MCF 10A (cell line): ENCODE data around the gene ZNF22. TPM values are rescaled to one million over a fixed set of nuclear protein-coding genes. Genes with fewer than 3 reads are reported as not detected.
A peak's percentile ranks its signal among the peaks of the same experiment; 100 is the strongest.

Source experiments
- BruUV-seq: library from RNA; stranded (reverse); fragments of 400-500 nt; replicated peaks from 2 replicates; lab custom pipeline; 2021; lab: Mats Ljungman, UMichigan
- CTCF ChIA-PET: fragments of 300-600 bp; sonication (Branson Sonifier 250); formaldehyde crosslinking; extraction: SDS; loops from one replicate; lab custom pipeline; 2021; ENCODE audit warnings: antibody characterized with exemption, inconsistent platforms; lab: Yijun Ruan, JAX
- POLR2A ChIA-PET: fragments of 300-600, 350-650 bp; sonication (Branson Sonifier 250); formaldehyde crosslinking; extraction: SDS; loops from one replicate; lab custom pipeline; 2020; ENCODE audit warnings: antibody characterized with exemption, inconsistent platforms; lab: Yijun Ruan, JAX
- DNase-seq: peaks from one replicate; pipeline ENCODE4 v3.0.0-alpha.2; 2018; ENCODE audit not compliant: unreplicated experiment
- H3K27ac Mint-ChIP-seq: one replicate; pipeline ENCODE4 v1.8.0; 2022; ENCODE audit warnings: mild to moderate bottlenecking, low read depth, mixed read lengths; ENCODE audit not compliant: unreplicated experiment
- H3K27me3 Mint-ChIP-seq: one replicate; pipeline ENCODE4 v1.8.0; 2022; ENCODE audit warnings: mixed read lengths; ENCODE audit not compliant: insufficient read depth, unreplicated experiment
- H3K36me3 Mint-ChIP-seq: one replicate; pipeline ENCODE4 v1.8.0; 2022; ENCODE audit warnings: mild to moderate bottlenecking, moderate library complexity, mixed read lengths; ENCODE audit not compliant: insufficient read depth, unreplicated experiment
- H3K4me1 Mint-ChIP-seq: one replicate; pipeline ENCODE4 v1.8.0; 2022; ENCODE audit warnings: mixed read lengths; ENCODE audit not compliant: insufficient read depth, unreplicated experiment
- H3K4me3 Mint-ChIP-seq: one replicate; pipeline ENCODE4 v1.8.0; 2022; ENCODE audit warnings: mild to moderate bottlenecking, moderate library complexity, mixed read lengths; ENCODE audit not compliant: unreplicated experiment
- H3K9me3 Mint-ChIP-seq: one replicate; pipeline ENCODE4 v1.8.0; 2022; ENCODE audit warnings: mixed read lengths; ENCODE audit not compliant: unreplicated experiment
- intact Hi-C: fragments of 100-400 bp; cut with micrococcal nuclease; formaldehyde crosslinking; loops from 2 replicates; pipeline ENCODE4 v1.14.1; 2022
- total RNA-seq: library from RNA; stranded (reverse); gene quantifications from 2 replicates; pipeline ENCODE4 v1.2.3, GENCODE V29; 2022
- TF ChIP-seq, protein P1 (sequence below): fragments of 200-600 bp; IDR thresholded peaks from one replicate; pipeline ENCODE4 v1.8.0; 2022; ENCODE audit warnings: antibody characterized with exemption, mild to moderate bottlenecking; ENCODE audit not compliant: unreplicated experiment

Gene ZNF22
- total RNA-seq, 1 experiment from 2014 or later: 8.5 TPM

DNA sequence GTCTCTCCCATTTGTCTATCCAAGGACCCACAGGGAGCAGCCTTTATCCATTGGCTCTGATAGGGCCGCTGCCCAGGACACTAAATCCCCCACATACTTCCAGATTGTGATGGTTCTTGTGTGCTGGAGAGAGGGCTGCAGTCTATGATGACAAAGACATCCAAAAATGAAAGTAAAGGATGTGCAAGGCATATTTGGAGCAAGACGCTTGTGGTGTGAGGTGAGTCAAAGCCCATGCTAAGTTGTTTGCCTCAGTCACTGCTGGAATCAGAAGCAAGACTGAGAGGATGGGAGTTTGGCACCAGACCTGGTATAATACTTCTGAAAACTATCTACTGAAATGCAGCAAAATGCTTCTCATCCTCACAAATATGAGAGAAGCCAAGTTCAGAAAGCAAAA is 22.7 kb downstream of the ZNF22 start:
- POLR2A ChIA-PET: no interaction called here
- intact Hi-C loops: no loop called here
- TF ChIP-seq, protein P1, sequence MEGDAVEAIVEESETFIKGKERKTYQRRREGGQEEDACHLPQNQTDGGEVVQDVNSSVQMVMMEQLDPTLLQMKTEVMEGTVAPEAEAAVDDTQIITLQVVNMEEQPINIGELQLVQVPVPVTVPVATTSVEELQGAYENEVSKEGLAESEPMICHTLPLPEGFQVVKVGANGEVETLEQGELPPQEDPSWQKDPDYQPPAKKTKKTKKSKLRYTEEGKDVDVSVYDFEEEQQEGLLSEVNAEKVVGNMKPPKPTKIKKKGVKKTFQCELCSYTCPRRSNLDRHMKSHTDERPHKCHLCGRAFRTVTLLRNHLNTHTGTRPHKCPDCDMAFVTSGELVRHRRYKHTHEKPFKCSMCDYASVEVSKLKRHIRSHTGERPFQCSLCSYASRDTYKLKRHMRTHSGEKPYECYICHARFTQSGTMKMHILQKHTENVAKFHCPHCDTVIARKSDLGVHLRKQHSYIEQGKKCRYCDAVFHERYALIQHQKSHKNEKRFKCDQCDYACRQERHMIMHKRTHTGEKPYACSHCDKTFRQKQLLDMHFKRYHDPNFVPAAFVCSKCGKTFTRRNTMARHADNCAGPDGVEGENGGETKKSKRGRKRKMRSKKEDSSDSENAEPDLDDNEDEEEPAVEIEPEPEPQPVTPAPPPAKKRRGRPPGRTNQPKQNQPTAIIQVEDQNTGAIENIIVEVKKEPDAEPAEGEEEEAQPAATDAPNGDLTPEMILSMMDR: no peak
- no peak for DNase-seq
- no peaks in the 10 kb centered on the region for H3K9me3 Mint-ChIP-seq
- H3K36me3 Mint-ChIP-seq: no peaks in the 10 kb centered on the region
- H3K27me3 Mint-ChIP-seq: no peaks in the 10 kb centered on the region
- no peak overlapping the region for H3K4me3 Mint-ChIP-seq
- no TSS peak for BruUV-seq
- H3K4me1 Mint-ChIP-seq: no peaks in the 10 kb centered on the region
- CTCF ChIA-PET: no interaction called here
- no peak overlapping the region for H3K27ac Mint-ChIP-seq

DNA sequence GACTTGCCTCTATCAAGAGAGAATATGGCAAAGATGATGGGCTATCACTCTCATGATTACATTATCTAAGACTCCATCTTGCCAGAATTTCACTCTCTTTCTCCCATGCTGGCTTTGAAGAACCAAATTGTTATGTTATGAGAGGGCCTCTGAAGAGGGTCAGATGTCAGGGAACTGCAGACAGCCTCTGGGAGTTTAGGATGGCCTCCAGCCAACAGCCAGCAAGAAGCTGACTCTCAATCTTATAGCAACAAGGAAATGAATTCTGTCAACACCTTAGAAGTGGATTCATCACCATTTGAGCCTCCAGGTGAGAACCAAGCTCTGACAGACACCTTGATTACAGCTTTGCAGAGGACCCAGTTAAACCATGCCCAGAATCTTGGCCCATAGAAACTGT is 33.6 kb downstream of the ZNF22 start:
- Mint-ChIP-seq H3K4me1 (no peaks in the 10 kb centered on the region), H3K27me3 (no peaks in the 10 kb centered on the region), H3K4me3 (no peak overlapping the region), H3K36me3 (peaks cover 7% of the 10 kb centered on the region), H3K9me3 (peaks cover 20% of the 10 kb centered on the region), H3K27ac (no peak overlapping the region)
- intact Hi-C loops: no loop called here
- TF ChIP-seq, protein P1: no peak
- peak; percentile 14 for DNase-seq
- POLR2A ChIA-PET: no interaction called here
- BruUV-seq: no TSS peak
- CTCF ChIA-PET: no interaction called here

DNA sequence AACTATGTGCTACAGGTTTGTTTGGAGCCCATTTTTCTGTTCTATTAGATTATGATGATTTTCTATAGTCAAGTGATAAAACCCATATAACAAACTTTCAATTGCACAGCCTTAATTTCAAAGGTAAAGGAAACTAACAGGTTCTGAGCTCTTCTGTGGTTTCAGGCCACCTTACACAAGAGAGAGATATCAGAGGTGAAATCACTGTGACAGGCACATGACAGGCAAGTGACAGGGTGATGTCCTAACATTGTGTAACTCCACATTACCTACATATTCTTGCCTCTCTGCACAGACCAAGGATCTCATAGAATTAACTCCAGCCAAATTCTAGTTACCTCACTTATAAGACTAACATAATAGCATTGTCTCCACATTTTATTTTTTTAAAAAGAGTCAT is 35.0 kb downstream of the ZNF22 start:
- DNase-seq: no peak
- CTCF ChIA-PET: interaction anchor here (0.6 kb wide), 1 partner anchor 1525 kb away, joined by 3 read pairs; no protein-coding TSS in a partner anchor
- TF ChIP-seq, protein P1: no peak
- Mint-ChIP-seq H3K4me1 (no peaks in the 10 kb centered on the region), H3K36me3 (no peaks in the 10 kb centered on the region), H3K4me3 (no peak overlapping the region), H3K27me3 (no peaks in the 10 kb centered on the region), H3K9me3 (peaks cover 10% of the 10 kb centered on the region), H3K27ac (no peak overlapping the region)
- intact Hi-C loops: no loop called here
- no TSS peak for BruUV-seq
- POLR2A ChIA-PET: interaction anchor here (0.9 kb wide), 1 partner anchor 14 kb away, joined by 3 read pairs; no protein-coding TSS in a partner anchor

DNA sequence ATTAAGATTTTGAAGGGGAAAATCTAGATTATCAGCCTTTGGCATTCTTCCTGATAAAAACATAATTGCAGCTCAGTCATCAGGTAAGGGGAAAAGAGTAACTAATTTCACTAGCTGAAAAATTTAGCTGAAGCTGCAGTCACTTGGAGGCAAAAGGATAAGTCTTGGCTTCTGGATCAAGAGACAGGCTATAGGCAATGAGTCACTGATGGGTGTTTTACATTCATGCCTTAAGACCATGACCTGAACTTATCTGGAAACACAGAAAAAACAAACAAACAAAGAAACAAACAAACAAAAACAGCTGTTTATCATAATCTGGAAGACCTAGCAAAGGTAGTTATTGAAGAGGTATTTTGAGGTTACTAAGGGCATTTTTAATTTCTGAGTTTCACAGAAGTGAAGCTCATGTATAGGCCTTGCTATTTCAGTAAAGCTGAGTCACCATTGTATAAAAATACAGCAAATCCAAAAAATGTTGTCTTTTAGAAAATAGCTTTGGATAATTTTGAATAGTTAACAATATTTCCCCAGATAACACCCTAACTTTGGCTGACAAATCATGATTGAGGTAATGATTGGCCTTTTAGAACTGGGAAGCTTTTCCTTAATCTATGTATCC is 40.3 kb downstream of the ZNF22 start:
- no peak overlapping the region for H3K27ac Mint-ChIP-seq
- H3K9me3 Mint-ChIP-seq: no peaks in the 10 kb centered on the region
- no peaks in the 10 kb centered on the region for H3K27me3 Mint-ChIP-seq
- no peak overlapping the region for H3K4me3 Mint-ChIP-seq
- no peaks in the 10 kb centered on the region for H3K36me3 Mint-ChIP-seq
- BruUV-seq: no TSS peak
- ChIA-PET POLR2A (no interaction called here), CTCF (interaction anchor here (0.6 to 1.1 kb wide), 5 partner anchors 12 to 287 kb away, joined by 3 to 4 read pairs (median 3); no protein-coding TSS in a partner anchor)
- TF ChIP-seq, protein P1: no peak
- intact Hi-C loops: no loop called here
- DNase-seq: no peak
- peaks cover 6% of the 10 kb centered on the region for H3K4me1 Mint-ChIP-seq
